ENCODE results near the gene MGAT4A.

The MGAT4A gene

GRCh38 chr2:98571121-98571701, 159.7 kb downstream of the MGAT4A start:
- no peak for DNase-seq

GRCh38 chr2:98570356-98570755, 160.6 kb downstream of the MGAT4A start:
- no peak for DNase-seq

GRCh38 chr2:98569915-98570314, 161.0 kb downstream of the MGAT4A start:
- DNase-seq: no peak

GRCh38 chr2:98569197-98569793, 161.6 kb downstream of the MGAT4A start:
- DNase-seq: peak; percentile 17
